ENCODE measurements around the gene ZNF780B.

DNA sequence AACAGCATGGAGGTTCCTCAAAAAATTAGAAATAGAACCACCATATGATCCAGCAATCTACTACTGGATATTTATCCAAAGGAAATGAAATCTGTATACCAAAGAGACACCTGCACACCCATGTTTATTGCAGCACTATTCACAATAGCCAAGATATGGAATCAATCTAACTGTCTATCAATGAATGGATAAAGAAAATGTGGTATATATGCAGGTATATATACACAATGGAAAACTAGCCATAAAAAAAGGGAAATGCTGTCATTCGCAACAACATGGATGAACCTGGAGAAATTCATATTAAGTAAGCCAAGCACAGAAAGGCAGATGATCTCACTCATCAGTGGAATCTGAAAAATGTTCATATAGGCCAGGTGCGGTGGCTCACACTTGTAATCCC lies 2.5 kb downstream of the ZNF780B start:
- TF ChIP-seq, protein P1, sequence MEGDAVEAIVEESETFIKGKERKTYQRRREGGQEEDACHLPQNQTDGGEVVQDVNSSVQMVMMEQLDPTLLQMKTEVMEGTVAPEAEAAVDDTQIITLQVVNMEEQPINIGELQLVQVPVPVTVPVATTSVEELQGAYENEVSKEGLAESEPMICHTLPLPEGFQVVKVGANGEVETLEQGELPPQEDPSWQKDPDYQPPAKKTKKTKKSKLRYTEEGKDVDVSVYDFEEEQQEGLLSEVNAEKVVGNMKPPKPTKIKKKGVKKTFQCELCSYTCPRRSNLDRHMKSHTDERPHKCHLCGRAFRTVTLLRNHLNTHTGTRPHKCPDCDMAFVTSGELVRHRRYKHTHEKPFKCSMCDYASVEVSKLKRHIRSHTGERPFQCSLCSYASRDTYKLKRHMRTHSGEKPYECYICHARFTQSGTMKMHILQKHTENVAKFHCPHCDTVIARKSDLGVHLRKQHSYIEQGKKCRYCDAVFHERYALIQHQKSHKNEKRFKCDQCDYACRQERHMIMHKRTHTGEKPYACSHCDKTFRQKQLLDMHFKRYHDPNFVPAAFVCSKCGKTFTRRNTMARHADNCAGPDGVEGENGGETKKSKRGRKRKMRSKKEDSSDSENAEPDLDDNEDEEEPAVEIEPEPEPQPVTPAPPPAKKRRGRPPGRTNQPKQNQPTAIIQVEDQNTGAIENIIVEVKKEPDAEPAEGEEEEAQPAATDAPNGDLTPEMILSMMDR (IDR thresholded peaks at IDR 0.05), result no peak
- TF ChIP-seq POLR2A (IDR thresholded peaks at IDR 0.05), result no peak
